ELR (cell line): ENCODE data around the gene GAD2.

Experiments
- DNase-seq: peaks from one replicate; pipeline ENCODE4 v3.0.0-alpha.2; 2015; ENCODE audit warnings: low read depth

Gene GAD2

GRCh38 chr10:26216585-26217395, at the start of gene GAD2:
TSS of gene GAD2 (plus strand) at chr10:26216774. CDS start at chr10:26216810, 36 bp downstream.
- no peak for DNase-seq

GRCh38 chr10:26169466-26169865, 47.1 kb upstream of the GAD2 start:
- DNase-seq, result no peak

- DNase-seq, result no peak
Observed at GRCh38 chr10:26172131-26172530, 44.4 kb upstream of the GAD2 start.

- DNase-seq, result no peak
Observed at GRCh38 chr10:26173837-26174236, 42.7 kb upstream of the GAD2 start.

- DNase-seq, result no peak
Observed at GRCh38 chr10:26177341-26177740, 39.2 kb upstream of the GAD2 start.

- DNase-seq, result no peak
Observed at GRCh38 chr10:26194275-26194674, 22.3 kb upstream of the GAD2 start.

- DNase-seq, result no peak
Observed at GRCh38 chr10:26197248-26197647, 19.3 kb upstream of the GAD2 start.

- no peak for DNase-seq
Observed at GRCh38 chr10:26198119-26198518, 18.5 kb upstream of the GAD2 start.

- DNase-seq, result no peak
Observed at GRCh38 chr10:26199841-26200240, 16.7 kb upstream of the GAD2 start.

GRCh38 chr10:26205223-26205622, 11.4 kb upstream of the GAD2 start:
- DNase-seq, result no peak

GRCh38 chr10:26211781-26212444, 4.7 kb upstream of the GAD2 start:
- DNase-seq, result no peak

GRCh38 chr10:26212511-26212910, 4.1 kb upstream of the GAD2 start:
- DNase-seq, result no peak

- DNase-seq, result no peak
Observed at GRCh38 chr10:26213157-26213800, 3.3 kb upstream of the GAD2 start.

GRCh38 chr10:26214004-26214403, 2.6 kb upstream of the GAD2 start:
- DNase-seq, result no peak

GRCh38 chr10:26214551-26215395, 1.8 kb upstream of the GAD2 start:
- no peak for DNase-seq

- no peak for DNase-seq
Observed at GRCh38 chr10:26215396-26215934, 1.1 kb upstream of the GAD2 start.

GRCh38 chr10:26215935-26216584, 514 bp upstream of the GAD2 start:
- no peak for DNase-seq

- no peak for DNase-seq
Observed at GRCh38 chr10:26217396-26218086, 967 bp downstream of the GAD2 start.

- DNase-seq, result no peak
Observed at GRCh38 chr10:26219676-26220075, 3.1 kb downstream of the GAD2 start.

GRCh38 chr10:26220901-26221300, 4.3 kb downstream of the GAD2 start:
- DNase-seq, result no peak

GRCh38 chr10:26221541-26221940, 5.0 kb downstream of the GAD2 start:
- DNase-seq, result no peak
